GM04504 (cell line): ENCODE data around the gene GRID1.

ENCODE experiments used
- DNase-seq: peaks from one replicate; pipeline ENCODE4 v3.0.0-alpha.2; 2012; ENCODE audit warnings: low read depth

Gene GRID1

GRCh38 chr10:85612833-85613232 lies 753.8 kb downstream of the GRID1 start:
- DNase-seq = no peak

- no peak for DNase-seq
Measured at GRCh38 chr10:85612378-85612775, 754.2 kb downstream of the GRID1 start.

- no peak for DNase-seq
Measured at GRCh38 chr10:85611746-85612377, 754.7 kb downstream of the GRID1 start.

- no peak for DNase-seq
Measured at GRCh38 chr10:85611093-85611740, 755.4 kb downstream of the GRID1 start.

GRCh38 chr10:85610381-85611092 lies 756.1 kb downstream of the GRID1 start:
- no peak for DNase-seq

- no peak for DNase-seq
Measured at GRCh38 chr10:85609509-85609908, 757.1 kb downstream of the GRID1 start.

- no peak for DNase-seq
Measured at GRCh38 chr10:85608706-85609105, 757.9 kb downstream of the GRID1 start.

- DNase-seq = no peak
Measured at GRCh38 chr10:85607043-85607695, 759.4 kb downstream of the GRID1 start.

- no peak for DNase-seq
Measured at GRCh38 chr10:85606401-85606800, 760.2 kb downstream of the GRID1 start.

GRCh38 chr10:85604884-85605283 lies 761.7 kb downstream of the GRID1 start:
- DNase-seq = no peak

GRCh38 chr10:85604136-85604725 lies 762.4 kb downstream of the GRID1 start:
- no peak for DNase-seq

- no peak for DNase-seq
Measured at GRCh38 chr10:85603151-85603940, 763.2 kb downstream of the GRID1 start.

- DNase-seq = no peak
Measured at GRCh38 chr10:85602713-85603112, 763.9 kb downstream of the GRID1 start.

- no peak for DNase-seq
Measured at GRCh38 chr10:85602306-85602705, 764.3 kb downstream of the GRID1 start.

- DNase-seq = no peak
Measured at GRCh38 chr10:85601526-85601925, 765.1 kb downstream of the GRID1 start.

- no peak for DNase-seq
Measured at GRCh38 chr10:85600744-85601081, 765.9 kb downstream of the GRID1 start.

GRCh38 chr10:85600026-85600743 lies 766.4 kb downstream of the GRID1 start:
- no peak for DNase-seq

GRCh38 chr10:85599081-85599480 lies 767.5 kb downstream of the GRID1 start:
- no peak for DNase-seq

- no peak for DNase-seq
Measured at GRCh38 chr10:85598646-85599045, 767.9 kb downstream of the GRID1 start.

- DNase-seq = no peak
Measured at GRCh38 chr10:85597006-85597405, 769.6 kb downstream of the GRID1 start.

- DNase-seq = no peak
Measured at GRCh38 chr10:85596389-85596788, 770.2 kb downstream of the GRID1 start.
